Measurements from ENCODE around the gene USP11. TPM values are rescaled to one million over a fixed set of nuclear protein-coding genes. Genes with fewer than 3 reads are reported as not detected.
A peak's percentile ranks its signal among the peaks of the same experiment; 100 is the strongest.
"Not testable (repeated sequence)": the region's sequence is repeated elsewhere in the genome, so short reads cannot be mapped to it uniquely, and the experiment has no call there.

The USP11 gene
- total and polyA plus RNA-seq, 9 donors, result 39.5 to 115 (median 101) TPM

DNA sequence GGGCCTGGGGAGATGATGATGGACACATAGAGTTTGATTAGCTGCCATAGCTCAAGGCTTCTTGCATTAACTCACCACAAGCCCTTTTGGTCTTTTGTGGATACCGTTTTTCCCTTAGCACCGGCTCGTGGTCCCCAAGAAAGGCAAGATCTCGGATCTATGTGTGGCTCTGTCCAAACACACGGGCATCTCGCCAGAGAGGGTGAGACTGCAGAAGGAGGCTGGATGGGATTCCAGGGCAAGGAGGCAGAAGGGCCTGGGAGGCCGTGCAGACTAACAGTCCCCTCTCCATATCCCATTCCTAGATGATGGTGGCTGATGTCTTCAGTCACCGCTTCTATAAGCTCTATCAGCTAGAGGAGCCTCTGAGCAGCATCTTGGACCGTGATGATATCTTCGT is 9.5 kb downstream of the USP11 start:
- Histone ChIP-seq H3K36me3 (ENCODE audit: control insufficient read depth, insufficient read depth, low read length) (peaks cover 68% of the 10 kb centered on the region), H3K4me3 (ENCODE audit: low read length) (no peak overlapping the region), H3K27me3 (ENCODE audit: control insufficient read depth, insufficient read depth, low read length) (peaks cover 68% of the 10 kb centered on the region), H3K9me3 (replicated peaks; ENCODE audit: control insufficient read depth, low read depth, low read length) (no peaks in the 10 kb centered on the region), H3K4me1 (ENCODE audit: control insufficient read depth, insufficient read depth, low read length) (peaks cover 8% of the 10 kb centered on the region), H3K27ac (ENCODE audit: low read length) (no peak overlapping the region)
- WGBS (ENCODE audit: insufficient coverage), result no CpG with 5 or more reads among the region's 10 CpGs
- DNase-seq, result no peak

DNA sequence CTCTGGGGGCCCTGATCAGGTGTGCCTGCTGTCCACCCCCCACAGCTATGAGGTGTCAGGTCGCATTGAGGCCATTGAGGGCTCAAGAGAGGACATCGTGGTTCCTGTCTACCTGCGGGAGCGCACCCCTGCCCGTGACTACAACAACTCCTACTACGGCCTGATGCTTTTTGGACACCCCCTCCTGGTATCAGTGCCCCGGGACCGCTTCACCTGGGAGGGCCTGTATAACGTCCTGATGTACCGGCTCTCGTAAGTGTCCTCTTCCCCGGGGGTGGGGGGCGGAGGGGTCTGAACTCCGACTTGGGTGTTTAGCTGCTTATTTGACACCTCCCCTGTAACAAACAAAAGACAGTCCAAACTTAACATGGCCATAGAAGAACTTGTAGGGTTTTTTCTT is 10.5 kb downstream of the USP11 start:
- no peak overlapping the region for H3K27ac ChIP-seq (ENCODE audit: low read length)
- no peak overlapping the region for H3K4me3 ChIP-seq (ENCODE audit: low read length)
- peaks cover 8% of the 10 kb centered on the region for H3K4me1 ChIP-seq (ENCODE audit: control insufficient read depth, insufficient read depth, low read length)
- DNase-seq, result no peak
- H3K36me3 ChIP-seq (ENCODE audit: control insufficient read depth, insufficient read depth, low read length), result peaks cover 78% of the 10 kb centered on the region
- 100% methylated on average over 1 of the region's 14 CpGs for WGBS (ENCODE audit: insufficient coverage)
- no peaks in the 10 kb centered on the region for H3K9me3 ChIP-seq (replicated peaks; ENCODE audit: control insufficient read depth, low read depth, low read length)
- peaks cover 73% of the 10 kb centered on the region for H3K27me3 ChIP-seq (ENCODE audit: control insufficient read depth, insufficient read depth, low read length)

DNA sequence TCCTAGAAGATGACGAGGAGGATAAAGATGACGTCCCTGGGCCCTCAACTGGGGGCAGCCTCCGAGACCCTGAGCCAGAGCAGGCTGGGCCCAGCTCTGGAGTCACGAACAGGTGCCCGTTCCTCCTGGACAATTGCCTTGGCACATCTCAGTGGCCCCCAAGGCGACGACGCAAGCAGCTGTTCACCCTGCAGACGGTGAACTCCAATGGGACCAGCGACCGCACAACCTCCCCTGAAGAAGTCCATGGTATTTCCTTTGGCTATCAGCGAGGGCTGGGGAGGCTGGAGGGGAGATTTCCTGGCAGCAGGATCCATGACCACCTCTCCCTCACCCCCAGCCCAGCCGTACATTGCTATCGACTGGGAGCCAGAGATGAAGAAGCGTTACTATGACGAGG is 11.9 kb downstream of the USP11 start:
- no peak for DNase-seq

DNA sequence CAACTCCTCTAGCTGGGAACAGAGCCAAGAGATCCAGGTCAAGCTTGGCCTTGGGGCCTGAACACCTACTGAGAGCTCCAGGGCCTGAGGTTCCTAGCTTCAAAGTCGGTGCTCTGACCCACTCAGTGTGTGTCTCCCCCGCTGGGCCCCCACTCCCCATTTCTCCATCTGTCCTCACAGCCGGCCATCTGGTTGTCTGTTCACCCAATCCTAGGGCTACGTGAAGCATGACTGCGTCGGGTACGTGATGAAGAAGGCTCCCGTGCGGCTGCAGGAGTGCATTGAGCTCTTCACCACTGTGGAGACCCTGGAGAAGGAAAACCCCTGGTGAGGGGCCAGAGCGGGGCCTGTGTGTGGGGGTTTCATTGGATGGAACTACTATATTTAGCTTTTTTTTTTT is 12.3 kb downstream of the USP11 start:
- peaks cover 73% of the 10 kb centered on the region for H3K27me3 ChIP-seq (ENCODE audit: control insufficient read depth, insufficient read depth, low read length)
- WGBS (ENCODE audit: insufficient coverage), result 82% methylated on average over 9 of the region's 10 CpGs

More for the DNA sequence above, 11.9 kb downstream of the USP11 start:
- H3K27me3 ChIP-seq (ENCODE audit: control insufficient read depth, insufficient read depth, low read length), result peaks cover 75% of the 10 kb centered on the region
- no peak overlapping the region for H3K4me3 ChIP-seq (ENCODE audit: low read length)
- H3K36me3 ChIP-seq (ENCODE audit: control insufficient read depth, insufficient read depth, low read length), result peaks cover 76% of the 10 kb centered on the region
- H3K4me1 ChIP-seq (ENCODE audit: control insufficient read depth, insufficient read depth, low read length), result peaks cover 8% of the 10 kb centered on the region
- no peak overlapping the region for H3K27ac ChIP-seq (ENCODE audit: low read length)
- WGBS (ENCODE audit: insufficient coverage), result 75% methylated on average over 11 of the region's 16 CpGs
- H3K9me3 ChIP-seq (replicated peaks; ENCODE audit: control insufficient read depth, low read depth, low read length), result no peaks in the 10 kb centered on the region

DNA sequence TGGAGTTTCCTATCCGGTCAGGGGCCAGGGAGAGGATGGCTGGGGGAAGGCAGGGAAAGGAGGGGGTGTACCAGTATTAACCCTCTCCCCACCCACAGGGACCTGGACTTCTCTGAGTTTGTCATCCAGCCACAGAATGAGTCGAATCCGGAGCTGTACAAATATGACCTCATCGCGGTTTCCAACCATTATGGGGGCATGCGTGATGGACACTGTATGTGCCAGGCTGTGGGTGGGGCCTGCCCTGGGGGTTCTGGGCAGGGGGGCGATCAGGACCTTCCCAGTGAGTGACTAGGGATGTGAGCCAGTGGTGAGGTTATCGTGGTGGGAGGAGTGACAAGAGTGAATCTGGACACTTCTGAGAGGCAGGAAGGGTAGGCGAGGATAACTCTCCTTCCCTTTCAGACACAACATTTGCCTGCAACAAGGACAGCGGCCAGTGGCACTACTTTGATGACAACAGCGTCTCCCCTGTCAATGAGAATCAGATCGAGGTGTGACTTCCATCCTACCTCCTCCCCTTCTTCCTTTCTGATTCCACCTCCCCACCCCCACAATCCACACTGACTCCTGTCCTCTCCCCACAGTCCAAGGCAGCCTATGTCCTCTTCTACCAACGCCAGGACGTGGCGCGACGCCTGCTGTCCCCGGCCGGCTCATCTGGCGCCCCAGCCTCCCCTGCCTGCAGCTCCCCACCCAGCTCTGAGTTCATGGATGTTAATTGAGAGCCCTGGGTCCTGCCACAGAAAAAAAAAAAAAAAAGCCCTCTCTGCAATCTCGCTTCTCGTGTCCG is 14.6 kb downstream of the USP11 start:
- H3K4me1 ChIP-seq (ENCODE audit: control insufficient read depth, insufficient read depth, low read length), result peaks cover 8% of the 10 kb centered on the region
- H3K27me3 ChIP-seq (ENCODE audit: control insufficient read depth, insufficient read depth, low read length), result peaks cover 63% of the 10 kb centered on the region
- H3K27ac ChIP-seq (ENCODE audit: low read length), result no peak overlapping the region
- no peaks in the 10 kb centered on the region for H3K9me3 ChIP-seq (replicated peaks; ENCODE audit: control insufficient read depth, low read depth, low read length)
- H3K36me3 ChIP-seq (ENCODE audit: control insufficient read depth, insufficient read depth, low read length), result peaks cover 51% of the 10 kb centered on the region
- 79% methylated on average over 19 of the region's 23 CpGs for WGBS (ENCODE audit: insufficient coverage)
- no peak for DNase-seq
- no peak overlapping the region for H3K4me3 ChIP-seq (ENCODE audit: low read length)

More for the DNA sequence above, 12.3 kb downstream of the USP11 start:
- Histone ChIP-seq H3K4me1 (ENCODE audit: control insufficient read depth, insufficient read depth, low read length) (peaks cover 8% of the 10 kb centered on the region), H3K36me3 (ENCODE audit: control insufficient read depth, insufficient read depth, low read length) (peaks cover 72% of the 10 kb centered on the region), H3K4me3 (ENCODE audit: low read length) (no peak overlapping the region), H3K9me3 (replicated peaks; ENCODE audit: control insufficient read depth, low read depth, low read length) (no peaks in the 10 kb centered on the region), H3K27ac (ENCODE audit: low read length) (no peak overlapping the region)
- no peak for DNase-seq

DNA sequence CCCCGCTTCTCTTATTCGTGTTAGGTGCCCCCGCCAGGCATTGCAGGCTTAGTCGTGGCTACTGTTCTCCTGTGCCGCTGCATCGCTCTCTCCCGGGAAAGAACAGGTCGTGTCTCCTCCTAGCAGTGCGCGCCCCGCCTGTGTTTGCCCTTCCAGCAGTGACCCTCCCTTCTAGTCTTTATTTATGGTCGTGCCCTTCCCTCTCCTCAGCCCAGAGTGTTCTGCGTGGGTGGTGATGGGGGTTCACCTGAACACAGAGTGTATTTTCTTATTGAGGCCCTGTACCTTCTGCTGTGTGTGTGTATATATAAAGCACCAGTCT is 15.2 kb downstream of the USP11 start:
- peaks cover 63% of the 10 kb centered on the region for H3K27me3 ChIP-seq (ENCODE audit: control insufficient read depth, insufficient read depth, low read length)
- WGBS (ENCODE audit: insufficient coverage), result 83% methylated on average over 11 of the region's 13 CpGs
- peaks cover 8% of the 10 kb centered on the region for H3K4me1 ChIP-seq (ENCODE audit: control insufficient read depth, insufficient read depth, low read length)
- peaks cover under 1% of the 10 kb centered on the region for H3K9me3 ChIP-seq (replicated peaks; ENCODE audit: control insufficient read depth, low read depth, low read length)
- no peak for DNase-seq
- no peak overlapping the region for H3K4me3 ChIP-seq (ENCODE audit: low read length)
- H3K27ac ChIP-seq (ENCODE audit: low read length), result no peak overlapping the region
- H3K36me3 ChIP-seq (ENCODE audit: control insufficient read depth, insufficient read depth, low read length), result peaks cover 47% of the 10 kb centered on the region

DNA sequence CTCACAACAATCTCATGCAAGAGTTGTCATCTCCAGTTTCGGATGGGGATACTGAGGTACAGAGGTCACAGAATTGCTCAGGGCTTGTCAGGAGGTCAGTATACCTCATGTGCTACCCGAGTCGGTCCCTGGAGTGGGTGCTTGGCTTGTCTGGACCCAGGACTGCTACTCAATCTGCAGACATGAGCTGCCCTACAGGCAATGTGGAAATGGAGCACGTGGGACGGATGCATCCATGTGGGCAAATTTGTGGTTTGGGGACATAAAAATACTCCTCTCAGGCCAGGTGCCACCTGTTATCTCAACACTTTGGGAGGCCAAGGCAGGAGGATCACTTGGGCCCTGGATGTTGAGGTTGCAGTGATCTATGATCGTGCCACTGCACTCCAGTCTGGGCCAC is 15.8 kb downstream of the USP11 start:
- Histone ChIP-seq H3K27me3 (ENCODE audit: control insufficient read depth, insufficient read depth, low read length) (peaks cover 60% of the 10 kb centered on the region), H3K4me1 (ENCODE audit: control insufficient read depth, insufficient read depth, low read length) (peaks cover 8% of the 10 kb centered on the region), H3K27ac (ENCODE audit: low read length) (no peak overlapping the region), H3K36me3 (ENCODE audit: control insufficient read depth, insufficient read depth, low read length) (peaks cover 42% of the 10 kb centered on the region), H3K9me3 (replicated peaks; ENCODE audit: control insufficient read depth, low read depth, low read length) (peaks cover 2% of the 10 kb centered on the region), H3K4me3 (ENCODE audit: low read length) (no peak overlapping the region)
- 88% methylated on average over 2 of the region's 6 CpGs for WGBS (ENCODE audit: insufficient coverage)
- DNase-seq, result no peak

DNA sequence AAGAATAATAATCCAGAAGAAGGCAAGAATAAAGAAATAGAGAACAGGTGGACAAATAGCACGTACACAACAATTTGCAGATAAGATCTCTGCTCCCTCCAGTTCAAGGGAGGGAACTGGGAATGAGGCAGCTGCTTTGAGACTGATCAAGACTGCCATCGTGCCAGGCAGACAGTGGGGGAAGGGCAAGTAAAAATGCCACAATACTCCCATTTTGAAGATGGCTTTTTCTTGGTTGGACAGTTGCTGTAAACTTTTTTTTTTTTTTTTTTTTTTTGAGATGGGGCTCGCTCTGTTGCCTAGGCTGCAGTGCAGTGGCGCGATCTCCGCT is 17.2 kb downstream of the USP11 start:
- peaks cover 38% of the 10 kb centered on the region for H3K36me3 ChIP-seq (ENCODE audit: control insufficient read depth, insufficient read depth, low read length)
- H3K9me3 ChIP-seq (replicated peaks; ENCODE audit: control insufficient read depth, low read depth, low read length), result peaks cover 2% of the 10 kb centered on the region
- peaks cover 2% of the 10 kb centered on the region for H3K4me1 ChIP-seq (ENCODE audit: control insufficient read depth, insufficient read depth, low read length)
- peaks cover 57% of the 10 kb centered on the region for H3K27me3 ChIP-seq (ENCODE audit: control insufficient read depth, insufficient read depth, low read length)
- H3K27ac ChIP-seq (ENCODE audit: low read length), result no peak overlapping the region
- DNase-seq, result no peak
- 80% methylated on average over 4 of the region's 6 CpGs for WGBS (ENCODE audit: insufficient coverage)
- no peak overlapping the region for H3K4me3 ChIP-seq (ENCODE audit: low read length)

DNA sequence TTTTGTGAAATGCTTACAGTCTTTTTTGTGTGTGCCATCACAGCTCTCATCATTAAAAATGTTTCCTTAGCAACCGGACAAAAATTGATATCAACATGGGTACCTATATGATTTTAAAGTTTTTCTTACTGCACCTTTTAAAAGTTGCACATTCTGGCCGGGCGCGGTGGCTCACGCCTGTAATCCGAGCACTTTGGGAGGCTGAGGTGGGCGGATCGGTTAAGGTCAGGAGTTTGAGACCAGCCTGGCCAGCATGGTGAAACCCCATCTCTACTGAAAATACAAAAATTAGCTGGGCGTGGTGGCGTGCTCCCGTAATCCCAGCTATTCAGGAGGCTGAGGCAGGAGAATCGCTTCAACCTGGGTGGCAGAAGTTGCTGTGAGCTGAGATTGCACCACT is 24.8 kb downstream of the USP11 start:
- not testable (repeated sequence) for H3K36me3 ChIP-seq (ENCODE audit: control insufficient read depth, insufficient read depth, low read length); H3K9me3 ChIP-seq (replicated peaks; ENCODE audit: control insufficient read depth, low read depth, low read length); H3K4me1 ChIP-seq (ENCODE audit: control insufficient read depth, insufficient read depth, low read length); H3K27ac ChIP-seq (ENCODE audit: low read length); DNase-seq; H3K4me3 ChIP-seq (ENCODE audit: low read length)
- H3K27me3 ChIP-seq (ENCODE audit: control insufficient read depth, insufficient read depth, low read length), result peaks cover 40% of the 10 kb centered on the region
- 88% methylated on average over 10 of the region's 12 CpGs for WGBS (ENCODE audit: insufficient coverage)

DNA sequence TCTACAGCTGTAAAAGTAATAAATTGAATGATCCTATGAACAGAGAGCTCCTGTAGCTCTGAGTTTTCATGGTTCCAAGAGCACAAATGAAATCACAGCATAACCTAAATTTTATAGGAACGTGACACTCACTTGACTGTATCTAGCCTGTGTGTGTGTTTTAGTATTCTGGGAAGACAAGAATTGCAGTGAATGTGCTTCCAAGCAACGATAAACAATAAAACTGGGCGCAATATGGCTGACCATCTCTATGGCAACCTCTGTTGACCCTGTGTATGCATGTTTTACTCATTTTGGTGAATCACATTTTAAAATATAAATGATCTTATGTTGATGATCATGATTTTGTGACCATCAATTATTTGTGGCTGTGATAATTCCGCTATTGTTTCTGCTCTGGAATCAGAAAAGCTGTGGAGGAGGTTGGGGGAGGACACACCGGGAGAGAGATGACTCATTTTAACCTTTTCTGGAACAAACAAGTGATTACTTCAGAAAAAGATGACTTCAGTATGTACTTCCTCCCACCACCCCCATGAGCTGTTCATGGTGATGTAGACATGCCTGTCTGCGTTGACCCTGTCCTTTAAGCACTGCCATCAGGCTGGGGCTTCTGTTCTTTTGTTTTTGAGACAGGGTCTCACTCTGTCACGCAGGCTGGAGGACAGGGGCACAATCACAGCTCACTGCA is 31.8 kb downstream of the USP11 start:
- WGBS (ENCODE audit: insufficient coverage), result 46% methylated on average over 2 of the region's 7 CpGs
- H3K27me3 ChIP-seq (ENCODE audit: control insufficient read depth, insufficient read depth, low read length), result peaks cover 47% of the 10 kb centered on the region
- H3K27ac ChIP-seq (ENCODE audit: low read length), result peak overlapping the region; percentile 69
- H3K9me3 ChIP-seq (replicated peaks; ENCODE audit: control insufficient read depth, low read depth, low read length), result no peaks in the 10 kb centered on the region
- DNase-seq, result peak; percentile 60
- H3K4me1 ChIP-seq (ENCODE audit: control insufficient read depth, insufficient read depth, low read length), result peaks cover 3% of the 10 kb centered on the region
- no peak overlapping the region for H3K4me3 ChIP-seq (ENCODE audit: low read length)
- no peaks in the 10 kb centered on the region for H3K36me3 ChIP-seq (ENCODE audit: control insufficient read depth, insufficient read depth, low read length)
